Measurements from ENCODE around the gene ARMC7. TPM values are rescaled to one million over a fixed set of nuclear protein-coding genes. Genes with fewer than 3 reads are reported as not detected.
"Not testable (repeated sequence)": the region's sequence is repeated elsewhere in the genome, so short reads cannot be mapped to it uniquely, and the experiment has no call there.

ARMC7 gene
- total RNA-seq, 2 donors from 2014 or later = 20.5 to 20.7 TPM

GRCh38 chr17:75067856-75068255 lies 41.9 kb upstream of the ARMC7 start:
- H3K27ac ChIP-seq = no peak overlapping the region
- H3K36me3 ChIP-seq = no peaks in the 10 kb centered on the region
- no peak overlapping the region for H3K9ac ChIP-seq (ENCODE audit: low read depth in 2 of 2, low read length in 2 of 2)
- no peak for TF ChIP-seq CTCF (IDR thresholded peaks at IDR 0.05)
- no peaks in the 10 kb centered on the region for H3K27me3 ChIP-seq
- H3K4me1 ChIP-seq = no peaks in the 10 kb centered on the region
- no peak overlapping the region for H3K4me3 ChIP-seq
- no peak for DNase-seq
- intact Hi-C loops (cut with DNase I) = no loop called here
- H3K9me3 ChIP-seq = no peaks in the 10 kb centered on the region

GRCh38 chr17:75068750-75069149 lies 41.0 kb upstream of the ARMC7 start:
- no peak overlapping the region for H3K4me3 ChIP-seq
- H3K27ac ChIP-seq = no peak overlapping the region
- H3K27me3 ChIP-seq = no peaks in the 10 kb centered on the region
- H3K4me1 ChIP-seq = peaks cover 1% of the 10 kb centered on the region
- DNase-seq = no peak
- H3K9me3 ChIP-seq = no peaks in the 10 kb centered on the region
- no peaks in the 10 kb centered on the region for H3K36me3 ChIP-seq
- H3K9ac ChIP-seq (ENCODE audit: low read depth in 2 of 2, low read length in 2 of 2) = no peak overlapping the region
- intact Hi-C loops (cut with DNase I) = no loop called here
- no peak for TF ChIP-seq CTCF (IDR thresholded peaks at IDR 0.05)

- Histone ChIP-seq H3K27ac (no peak overlapping the region), H3K27me3 (no peaks in the 10 kb centered on the region), H3K4me3 (no peak overlapping the region), H3K9me3 (no peaks in the 10 kb centered on the region), H3K36me3 (no peaks in the 10 kb centered on the region), H3K4me1 (peaks cover 7% of the 10 kb centered on the region), H3K9ac (ENCODE audit: low read depth in 2 of 2, low read length in 2 of 2) (no peak overlapping the region)
- no peak for DNase-seq
- intact Hi-C loops (cut with DNase I) = loop anchor here (5.0 kb wide), 1 partner anchor 38 kb away; the partner anchor contains the start of gene ARMC7
- peak; percentile 12 for TF ChIP-seq CTCF (IDR thresholded peaks at IDR 0.05)
These were observed 40.0 kb upstream of the ARMC7 start for GRCh38 chr17:75069783-75070182.

- not testable (repeated sequence) for H3K27ac ChIP-seq
These were observed 38.1 kb upstream of the ARMC7 start for GRCh38 chr17:75071478-75072271.

GRCh38 chr17:75072909-75073308 lies 36.9 kb upstream of the ARMC7 start:
- not testable (repeated sequence) for H3K36me3 ChIP-seq; DNase-seq; H3K27ac ChIP-seq; H3K9ac ChIP-seq (ENCODE audit: low read depth in 2 of 2, low read length in 2 of 2); H3K27me3 ChIP-seq; H3K4me3 ChIP-seq; H3K9me3 ChIP-seq
- peaks cover 10% of the 10 kb centered on the region for H3K4me1 ChIP-seq
- intact Hi-C loops (cut with DNase I) = loop anchor here (5.0 kb wide), 1 partner anchor 34 kb away; the partner anchor contains the start of gene ARMC7

More at GRCh38 chr17:75071478-75072271, 38.1 kb upstream of the ARMC7 start:
- H3K4me3 ChIP-seq; H3K36me3 ChIP-seq; H3K4me1 ChIP-seq; H3K9ac ChIP-seq (ENCODE audit: low read depth in 2 of 2, low read length in 2 of 2); H3K9me3 ChIP-seq; DNase-seq; H3K27me3 ChIP-seq: not testable (repeated sequence)
- intact Hi-C loops (cut with DNase I) = loop anchor here (5.0 kb wide), 1 partner anchor 36 kb away; the partner anchor contains the start of gene ARMC7

GRCh38 chr17:75073618-75074047 lies 36.1 kb upstream of the ARMC7 start:
- intact Hi-C loops (cut with DNase I) = loop anchor here (5.0 kb wide), 1 partner anchor 34 kb away; the partner anchor contains the start of gene ARMC7
- no peaks in the 10 kb centered on the region for H3K27me3 ChIP-seq
- peak overlapping the region; percentile 53 for H3K27ac ChIP-seq
- H3K4me3 ChIP-seq = no peak overlapping the region
- H3K36me3 ChIP-seq = no peaks in the 10 kb centered on the region
- TF ChIP-seq CTCF (IDR thresholded peaks at IDR 0.05) = no peak
- peaks cover 17% of the 10 kb centered on the region for H3K4me1 ChIP-seq
- no peak for DNase-seq
- no peaks in the 10 kb centered on the region for H3K9me3 ChIP-seq
- H3K9ac ChIP-seq (ENCODE audit: low read depth in 2 of 2, low read length in 2 of 2) = peak overlapping the region; percentile 47 to 74

All from colonic mucosa (tissue), 4 donors.